NCI-H2107 (cell line): ENCODE measurements around the gene VWA2.

Source experiments
- DNase-seq: peaks from one replicate; lab custom pipeline; 2025; lab: John Stamatoyannopoulos, UW

VWA2 gene

GRCh38 chr10:114276066-114276465 is 37.0 kb downstream of the VWA2 start:
- DNase-seq, result no peak

- no peak for DNase-seq
Measured at GRCh38 chr10:114276671-114277070, 37.6 kb downstream of the VWA2 start.

- no peak for DNase-seq
Measured at GRCh38 chr10:114278140-114278883, 39.3 kb downstream of the VWA2 start.

GRCh38 chr10:114278884-114279191 is 39.8 kb downstream of the VWA2 start:
- no peak for DNase-seq

- DNase-seq, result no peak
Measured at GRCh38 chr10:114279289-114279688, 40.2 kb downstream of the VWA2 start.

GRCh38 chr10:114279901-114280644 is 41.0 kb downstream of the VWA2 start:
- DNase-seq, result no peak

GRCh38 chr10:114281006-114281405 is 42.0 kb downstream of the VWA2 start:
- DNase-seq, result no peak

GRCh38 chr10:114281461-114281860 is 42.4 kb downstream of the VWA2 start:
- no peak for DNase-seq

- no peak for DNase-seq
Measured at GRCh38 chr10:114282526-114282925, 43.5 kb downstream of the VWA2 start.

GRCh38 chr10:114283091-114283490 is 44.0 kb downstream of the VWA2 start:
- DNase-seq, result no peak

GRCh38 chr10:114283535-114284234 is 44.6 kb downstream of the VWA2 start:
- DNase-seq, result no peak

GRCh38 chr10:114284346-114285071 is 45.5 kb downstream of the VWA2 start:
- no peak for DNase-seq

GRCh38 chr10:114285961-114286441 is 46.9 kb downstream of the VWA2 start:
- DNase-seq, result no peak

- DNase-seq, result no peak
Measured at GRCh38 chr10:114286921-114287320, 47.9 kb downstream of the VWA2 start.

GRCh38 chr10:114288424-114289095 is 49.5 kb downstream of the VWA2 start:
- DNase-seq, result no peak

- DNase-seq, result no peak
Measured at GRCh38 chr10:114289096-114289436, 50.0 kb downstream of the VWA2 start.

- DNase-seq, result no peak
Measured at GRCh38 chr10:114290038-114290437, 51.0 kb downstream of the VWA2 start.

GRCh38 chr10:114291076-114291475 is 52.0 kb downstream of the VWA2 start:
- no peak for DNase-seq

- DNase-seq, result no peak
Measured at GRCh38 chr10:114291516-114291915, 52.5 kb downstream of the VWA2 start.

GRCh38 chr10:114293075-114293474 is 54.0 kb downstream of the VWA2 start:
- no peak for DNase-seq

GRCh38 chr10:114294549-114294948 is 55.5 kb downstream of the VWA2 start:
- no peak for DNase-seq

GRCh38 chr10:114295393-114295792 is 56.3 kb downstream of the VWA2 start:
- DNase-seq, result no peak
